HG02973 (cell line): Measurements from ENCODE around the gene POLL.

Source experiments
- ATAC-seq: cut with Tn5 transposase; IDR thresholded peaks from one replicate; pipeline ENCODE4 v1.9.1; 2021; ENCODE audit warnings: moderate library complexity; ENCODE audit not compliant: unreplicated experiment

POLL gene

GRCh38 chr10:101575091-101575490, 13.0 kb downstream of the POLL start:
- ATAC-seq = no peak

- no peak for ATAC-seq
Observed at GRCh38 chr10:101573885-101574753, 13.9 kb downstream of the POLL start.

- ATAC-seq = no peak
Observed at GRCh38 chr10:101572785-101573184, 15.3 kb downstream of the POLL start.

- no peak for ATAC-seq
Observed at GRCh38 chr10:101572126-101572525, 15.9 kb downstream of the POLL start.

GRCh38 chr10:101571271-101571925, 16.7 kb downstream of the POLL start:
- ATAC-seq = no peak

- ATAC-seq = no peak
Observed at GRCh38 chr10:101570428-101571270, 17.4 kb downstream of the POLL start.

GRCh38 chr10:101569622-101570427, 18.2 kb downstream of the POLL start:
- ATAC-seq = peak; percentile 63

GRCh38 chr10:101569323-101569621, 18.8 kb downstream of the POLL start:
- ATAC-seq = no peak

- ATAC-seq = no peak
Observed at GRCh38 chr10:101568054-101568745, 19.9 kb downstream of the POLL start.

- ATAC-seq = no peak
Observed at GRCh38 chr10:101567165-101568006, 20.7 kb downstream of the POLL start.

GRCh38 chr10:101566333-101567164, 21.5 kb downstream of the POLL start:
- ATAC-seq = no peak

GRCh38 chr10:101565936-101566332, 22.1 kb downstream of the POLL start:
- ATAC-seq = no peak

- ATAC-seq = no peak
Observed at GRCh38 chr10:101565370-101565900, 22.6 kb downstream of the POLL start.

GRCh38 chr10:101564490-101564991, 23.5 kb downstream of the POLL start:
- ATAC-seq = no peak

- no peak for ATAC-seq
Observed at GRCh38 chr10:101563497-101564040, 24.5 kb downstream of the POLL start.

GRCh38 chr10:101563007-101563406, 25.1 kb downstream of the POLL start:
- ATAC-seq = no peak

- no peak for ATAC-seq
Observed at GRCh38 chr10:101562231-101562630, 25.8 kb downstream of the POLL start.
